GM18868 (cell line): ENCODE data around the gene ZNF358.
"Not testable (repeated sequence)": the region's sequence is repeated elsewhere in the genome, so short reads cannot be mapped to it uniquely, and the experiment has no call there.

Experiments
- ATAC-seq: cut with Tn5 transposase; IDR thresholded peaks from one replicate; pipeline ENCODE4 v1.9.1; 2021; ENCODE audit warnings: mild to moderate bottlenecking, moderate library complexity; ENCODE audit not compliant: unreplicated experiment

The ZNF358 gene

DNA sequence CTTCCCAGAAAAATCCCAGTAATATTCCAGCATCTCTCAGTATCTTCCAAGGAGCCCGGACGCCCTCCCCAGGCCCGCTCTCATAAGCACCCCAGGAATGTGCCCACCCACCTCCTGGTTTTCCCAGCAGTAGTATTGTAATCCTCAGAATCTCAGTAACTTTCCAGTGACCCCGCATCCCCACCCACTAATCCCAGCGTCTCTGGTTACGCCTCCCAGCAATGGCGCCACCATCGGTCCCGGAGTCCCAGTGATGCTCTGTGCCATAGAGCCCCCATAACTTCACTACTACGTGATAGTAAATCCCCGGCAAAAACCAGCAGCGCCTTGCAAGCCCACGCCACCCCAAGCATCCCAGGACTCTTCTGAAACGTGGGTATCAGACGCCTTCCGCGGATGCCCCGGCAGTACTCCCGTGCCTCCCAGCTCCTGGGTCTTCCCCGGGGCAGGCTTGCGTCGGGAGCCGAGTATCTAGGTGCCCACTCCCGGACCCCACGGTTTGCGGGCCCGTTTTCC is 18.7 kb downstream of the ZNF358 start:
- ATAC-seq: no peak

DNA sequence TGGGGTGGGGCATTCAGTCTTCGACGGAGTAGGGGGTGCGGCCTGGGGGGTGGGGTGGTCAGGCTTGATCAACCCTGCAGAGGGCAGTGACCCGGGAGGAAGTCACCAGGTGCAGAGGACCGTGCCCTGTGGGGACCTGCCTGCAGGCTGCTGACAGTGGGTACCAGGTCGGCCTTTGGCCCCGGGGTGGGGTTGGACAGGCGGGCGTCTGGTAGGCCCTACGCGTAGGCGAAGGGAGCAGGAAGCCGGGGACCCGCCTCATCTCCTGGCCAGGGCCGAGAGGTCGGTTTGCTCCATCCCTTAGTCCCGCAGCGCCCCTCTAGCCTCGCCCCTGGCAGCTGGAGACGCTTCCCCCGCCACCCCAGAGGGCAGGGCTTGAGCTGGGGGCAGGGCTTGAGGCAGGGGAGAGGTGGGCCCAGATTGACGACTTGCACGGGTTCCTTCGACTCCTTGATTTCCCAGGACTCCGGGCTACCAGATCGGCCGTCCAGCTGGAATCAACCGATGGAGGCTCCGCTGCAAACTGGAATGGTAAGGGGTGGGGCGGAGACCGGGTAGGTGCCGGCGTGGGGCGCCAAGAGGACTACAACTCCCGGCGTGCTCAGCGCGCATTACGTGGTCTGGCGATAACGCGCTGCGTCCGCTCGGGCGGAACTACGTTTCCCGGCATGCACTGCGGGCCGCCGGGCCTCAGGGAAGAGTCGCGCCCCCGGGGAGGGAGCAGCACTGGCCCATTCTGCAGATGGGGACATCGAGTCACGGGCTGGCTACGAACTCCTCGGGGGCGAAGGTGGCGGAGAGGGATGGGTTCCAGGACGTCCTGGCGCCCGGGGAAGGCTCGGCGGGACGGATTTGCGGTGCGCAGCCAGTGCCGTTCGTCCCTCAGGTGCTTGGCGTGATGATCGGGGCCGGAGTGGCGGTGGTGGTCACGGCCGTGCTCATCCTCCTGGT is 19.4 kb downstream of the ZNF358 start, which contains the start of gene PNPLA6:
TSS of gene PNPLA6 (plus strand) at position 671 of the 951 bp plus-strand sequence. CDS start at position 743, 72 bp downstream.
- peak; percentile 60 for ATAC-seq

- ATAC-seq: no peak
Measured at GRCh38 chr19:7535998-7536695, 20.2 kb downstream of the ZNF358 start.

DNA sequence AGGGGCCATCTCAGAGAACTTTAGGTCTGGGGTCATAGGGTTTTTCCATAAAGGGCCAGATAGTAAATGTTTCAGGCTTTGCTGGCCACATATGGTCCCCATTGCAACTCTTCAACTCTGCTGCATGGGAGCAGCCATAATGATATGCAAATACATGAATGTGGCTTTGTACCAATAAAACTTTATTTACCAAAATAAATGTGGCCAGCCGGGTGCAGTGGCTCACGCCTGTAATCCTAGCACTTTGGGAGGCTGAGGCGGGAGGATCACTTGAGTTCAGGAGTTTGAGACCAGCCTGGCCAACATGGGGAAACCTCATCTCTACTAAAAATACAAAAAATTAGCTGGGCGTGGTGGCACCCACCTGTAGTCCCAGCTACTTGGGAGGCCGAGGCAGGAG is 23.1 kb downstream of the ZNF358 start:
- ATAC-seq: not testable (repeated sequence)

- ATAC-seq: no peak
Measured at GRCh38 chr19:7539827-7540425, 24.0 kb downstream of the ZNF358 start.

- ATAC-seq: no peak
Measured at GRCh38 chr19:7540761-7541474, 25.0 kb downstream of the ZNF358 start.

DNA sequence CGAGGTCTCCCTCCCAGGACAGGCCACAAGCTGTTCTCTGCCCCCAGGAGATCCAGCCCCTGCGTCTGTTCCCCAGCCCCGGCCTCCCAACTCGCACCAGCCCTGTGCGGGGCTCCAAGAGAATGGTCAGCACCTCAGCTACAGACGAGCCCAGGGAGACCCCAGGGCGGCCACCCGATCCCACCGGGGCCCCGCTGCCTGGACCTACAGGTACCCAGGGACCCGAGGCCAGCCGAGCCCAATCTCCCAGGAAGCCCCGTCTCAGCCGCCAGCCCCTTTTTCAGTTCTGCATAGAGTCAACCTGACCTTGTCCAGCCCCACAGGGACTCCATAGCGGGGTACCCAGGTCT is 25.5 kb downstream of the ZNF358 start:
- ATAC-seq: no peak

GRCh38 chr19:7541828-7542443 is 26.0 kb downstream of the ZNF358 start:
- ATAC-seq: no peak

DNA sequence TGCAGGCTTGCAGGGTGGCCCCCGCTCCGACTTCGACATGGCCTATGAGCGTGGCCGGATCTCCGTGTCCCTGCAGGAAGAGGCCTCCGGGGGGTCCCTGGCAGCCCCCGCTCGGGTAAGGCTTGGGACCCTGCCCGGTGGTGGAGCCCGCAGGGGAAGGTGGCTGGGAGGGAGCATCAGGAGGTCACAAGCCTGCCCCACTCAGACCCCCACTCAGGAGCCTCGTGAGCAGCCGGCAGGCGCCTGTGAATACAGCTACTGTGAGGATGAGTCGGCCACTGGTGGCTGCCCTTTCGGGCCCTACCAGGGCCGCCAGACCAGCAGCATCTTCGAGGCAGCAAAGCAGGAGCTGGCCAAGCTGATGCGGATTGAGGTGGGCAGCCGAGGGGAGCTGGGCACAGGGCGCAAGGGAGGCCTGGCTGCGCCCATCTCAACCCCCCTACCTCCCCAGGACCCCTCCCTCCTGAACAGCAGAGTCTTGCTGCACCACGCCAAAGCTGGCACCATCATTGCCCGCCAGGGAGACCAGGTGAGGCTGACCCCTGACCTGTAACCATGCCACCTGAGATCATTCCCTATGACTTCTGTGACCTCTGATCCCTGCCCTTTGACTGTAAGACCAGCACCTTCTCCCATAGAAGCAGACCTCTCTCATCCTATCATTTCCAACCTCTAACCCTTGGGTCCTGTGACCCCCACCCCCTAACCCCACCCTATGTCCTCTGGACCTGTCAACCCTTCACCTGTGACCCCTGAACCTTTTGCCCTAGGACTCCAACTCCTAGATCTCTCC is 26.8 kb downstream of the ZNF358 start:
- no peak for ATAC-seq

GRCh38 chr19:7544626-7545025 is 28.7 kb downstream of the ZNF358 start:
- ATAC-seq: no peak

GRCh38 chr19:7545300-7545699 is 29.4 kb downstream of the ZNF358 start:
- ATAC-seq: no peak

- no peak for ATAC-seq
Measured at GRCh38 chr19:7545904-7546303, 30.0 kb downstream of the ZNF358 start.

DNA sequence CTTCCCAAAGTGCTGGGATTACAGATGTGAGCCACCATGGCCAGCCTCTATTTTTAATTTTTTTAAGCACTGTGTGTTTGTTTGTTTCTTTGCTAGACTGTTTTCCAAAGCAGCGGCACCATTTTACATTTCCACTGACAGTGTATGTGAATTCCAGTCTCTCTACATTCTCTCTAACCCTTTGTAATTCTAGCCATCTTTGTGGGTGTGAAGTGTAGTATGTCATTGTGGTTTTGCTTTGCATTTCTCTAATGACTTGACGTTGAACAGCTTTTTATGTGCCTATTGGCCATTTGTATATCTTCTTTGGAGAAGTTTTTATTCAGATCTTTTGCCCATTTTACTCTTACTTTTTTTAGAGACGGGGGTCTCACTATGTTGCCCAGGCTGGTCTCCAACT is 31.3 kb downstream of the ZNF358 start:
- ATAC-seq: no peak

DNA sequence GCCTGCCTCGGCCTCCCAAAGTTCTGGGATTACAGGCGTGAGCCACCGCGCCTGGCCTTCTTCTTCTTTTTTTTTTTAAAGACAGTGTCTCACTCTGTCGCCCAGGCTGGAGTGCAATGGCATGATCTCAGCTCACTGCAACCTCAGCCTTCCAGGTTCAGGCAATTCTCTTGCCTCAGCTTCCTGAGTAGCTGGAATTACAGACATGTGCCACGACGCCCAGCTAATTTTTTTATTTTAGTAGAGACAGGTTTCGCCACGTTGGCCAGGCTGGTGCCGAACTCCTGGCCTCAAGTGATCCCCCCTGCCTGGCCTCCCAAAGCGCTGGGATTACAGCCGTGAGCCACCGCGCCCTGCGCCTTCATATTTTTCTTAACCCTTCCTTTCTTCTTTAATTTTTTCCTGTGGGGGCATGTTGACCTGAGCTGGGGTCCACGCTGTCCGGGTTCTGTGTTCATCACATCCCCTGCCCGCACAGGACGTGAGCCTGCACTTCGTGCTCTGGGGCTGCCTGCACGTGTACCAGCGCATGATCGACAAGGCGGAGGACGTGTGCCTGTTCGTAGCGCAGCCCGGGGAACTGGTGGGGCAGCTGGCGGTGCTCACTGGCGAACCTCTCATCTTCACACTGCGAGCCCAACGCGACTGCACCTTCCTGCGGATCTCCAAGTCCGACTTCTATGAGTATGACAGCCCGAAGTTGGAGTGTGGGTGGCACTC is 33.7 kb downstream of the ZNF358 start:
- no peak for ATAC-seq

- no peak for ATAC-seq
Measured at GRCh38 chr19:7550169-7550770, 34.4 kb downstream of the ZNF358 start.

DNA sequence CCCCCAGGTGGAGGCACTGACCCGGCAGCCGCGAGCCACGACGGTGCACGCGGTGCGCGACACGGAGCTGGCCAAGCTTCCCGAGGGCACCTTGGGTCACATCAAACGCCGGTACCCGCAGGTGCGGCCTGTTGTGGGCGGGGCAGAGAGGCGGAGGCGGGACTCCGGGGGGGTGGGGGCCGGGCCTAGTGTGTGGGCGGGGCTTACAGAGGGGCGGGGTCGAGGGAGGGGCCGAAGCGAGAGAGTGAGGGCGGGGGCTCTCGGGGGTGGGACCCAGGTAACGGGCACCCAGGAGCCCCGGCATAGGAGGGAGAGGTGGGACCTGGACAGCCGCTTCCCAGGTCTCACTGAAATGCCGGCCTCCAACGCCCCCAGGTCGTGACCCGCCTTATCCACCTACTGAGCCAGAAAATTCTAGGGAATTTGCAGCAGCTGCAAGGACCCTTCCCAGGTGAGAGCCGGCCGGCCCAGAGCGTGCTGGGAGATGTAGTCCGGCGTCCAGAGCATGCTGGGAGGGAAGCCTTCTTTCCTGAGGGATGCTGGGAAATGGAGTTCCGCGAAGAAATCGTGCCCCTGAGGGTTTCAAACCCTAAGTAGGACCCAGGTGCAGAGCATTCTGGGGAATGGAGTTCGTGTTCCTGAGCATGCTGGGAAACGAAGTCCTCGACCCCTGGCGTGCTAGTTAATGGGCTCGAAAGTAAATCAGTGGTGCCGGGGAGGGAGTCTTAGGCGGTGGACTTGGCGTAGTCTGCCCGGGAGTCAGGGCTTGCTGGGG is 35.3 kb downstream of the ZNF358 start:
- no peak for ATAC-seq

GRCh38 chr19:7552781-7553180 is 36.9 kb downstream of the ZNF358 start:
- no peak for ATAC-seq

DNA sequence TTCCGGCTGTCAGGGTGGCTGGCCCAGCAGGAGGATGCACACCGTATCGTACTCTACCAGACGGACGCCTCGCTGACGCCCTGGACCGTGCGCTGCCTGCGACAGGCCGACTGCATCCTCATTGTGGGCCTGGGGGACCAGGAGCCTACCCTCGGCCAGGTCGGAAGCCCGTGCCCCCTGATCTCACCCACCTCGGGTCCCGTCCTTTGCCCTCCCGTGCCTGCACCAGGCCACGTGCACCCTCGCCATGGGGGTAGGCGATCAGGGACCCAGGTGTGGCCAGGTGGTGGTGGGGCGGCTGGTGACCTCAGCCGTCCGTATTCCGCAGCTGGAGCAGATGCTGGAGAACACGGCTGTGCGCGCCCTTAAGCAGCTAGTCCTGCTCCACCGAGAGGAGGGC is 38.7 kb downstream of the ZNF358 start:
- ATAC-seq: no peak
